Measurements from ENCODE around the gene RNLS.

- TF ChIP-seq CTCF (conservative IDR thresholded peaks at IDR 0.05; ENCODE audit: low read depth, low read length) = no peak
- no peak for TF ChIP-seq MAFK (IDR thresholded peaks at IDR 0.05; ENCODE audit: low read depth, low read length)
- TF ChIP-seq NFE2L2 (IDR thresholded peaks at IDR 0.05; ENCODE audit: low read depth, low read length) = no peak
- TF ChIP-seq RAD21 (IDR thresholded peaks at IDR 0.05; ENCODE audit: low read length) = no peak
- TF ChIP-seq USF2 (IDR thresholded peaks at IDR 0.05; ENCODE audit: low read depth, low read length) = no peak
Observed at GRCh38 chr10:88586462-88586861, 3.3 kb upstream of the RNLS start, which contains the start of gene LIPJ.

All from IMR-90 (cell line).